Measurements from ENCODE around the gene WWOX. TPM values are rescaled to one million over a fixed set of nuclear protein-coding genes. Genes with fewer than 3 reads are reported as not detected.

WWOX gene
- total and polyA plus RNA-seq, 2 of the 13 experiments (the other 11 are each of a cell fraction or from before 2014, with no cell fraction given): 9.1 to 37.4 TPM

DNA sequence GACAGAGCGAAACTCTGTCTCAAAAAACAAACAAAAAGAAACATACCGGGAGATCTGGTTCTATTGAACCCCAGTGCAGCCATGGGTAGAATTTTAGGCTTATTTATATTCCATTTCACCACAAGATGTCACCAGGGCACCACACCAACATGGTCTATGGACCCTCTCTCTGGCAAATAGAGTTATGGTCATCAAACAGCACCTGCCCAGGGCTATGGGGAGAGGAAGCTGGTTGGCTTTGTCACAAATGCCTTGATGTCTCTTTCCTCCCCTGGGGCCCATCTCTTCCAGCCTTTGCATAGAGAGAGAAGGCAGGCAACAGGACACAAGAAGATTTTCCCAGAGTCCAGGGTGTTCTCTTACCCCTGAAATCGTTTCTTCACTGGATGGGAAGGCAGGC, 128.4 kb downstream of the WWOX start (continued):
- TF ChIP-seq, protein P1, sequence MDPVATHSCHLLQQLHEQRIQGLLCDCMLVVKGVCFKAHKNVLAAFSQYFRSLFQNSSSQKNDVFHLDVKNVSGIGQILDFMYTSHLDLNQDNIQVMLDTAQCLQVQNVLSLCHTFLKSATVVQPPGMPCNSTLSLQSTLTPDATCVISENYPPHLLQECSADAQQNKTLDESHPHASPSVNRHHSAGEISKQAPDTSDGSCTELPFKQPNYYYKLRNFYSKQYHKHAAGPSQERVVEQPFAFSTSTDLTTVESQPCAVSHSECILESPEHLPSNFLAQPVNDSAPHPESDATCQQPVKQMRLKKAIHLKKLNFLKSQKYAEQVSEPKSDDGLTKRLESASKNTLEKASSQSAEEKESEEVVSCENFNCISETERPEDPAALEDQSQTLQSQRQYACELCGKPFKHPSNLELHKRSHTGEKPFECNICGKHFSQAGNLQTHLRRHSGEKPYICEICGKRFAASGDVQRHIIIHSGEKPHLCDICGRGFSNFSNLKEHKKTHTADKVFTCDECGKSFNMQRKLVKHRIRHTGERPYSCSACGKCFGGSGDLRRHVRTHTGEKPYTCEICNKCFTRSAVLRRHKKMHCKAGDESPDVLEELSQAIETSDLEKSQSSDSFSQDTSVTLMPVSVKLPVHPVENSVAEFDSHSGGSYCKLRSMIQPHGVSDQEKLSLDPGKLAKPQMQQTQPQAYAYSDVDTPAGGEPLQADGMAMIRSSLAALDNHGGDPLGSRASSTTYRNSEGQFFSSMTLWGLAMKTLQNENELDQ (CRISPR knock-in tag; IDR thresholded peaks at IDR 0.05; ENCODE audit: borderline replicate concordance): no peak
- 0 out of 2 replicates have a peak, but pooled peaks have one; percentile 39 for TF ChIP-seq ZNF644 (CRISPR knock-in tag; IDR thresholded peaks at IDR 0.05; ENCODE audit: low read depth)
- TF ChIP-seq STAG1 (CRISPR knock-in tag; IDR thresholded peaks at IDR 0.05): peak; percentile 94
- TF ChIP-seq LRRFIP1 (CRISPR knock-in tag; conservative IDR thresholded peaks at IDR 0.05): no peak
- no peak for TF ChIP-seq ZNF773 (CRISPR knock-in tag; IDR thresholded peaks at IDR 0.05; ENCODE audit: borderline replicate concordance)
- no peak for TF ChIP-seq NFKBIZ (CRISPR knock-in tag; IDR thresholded peaks at IDR 0.05)
- TF ChIP-seq CBFB (CRISPR knock-in tag; IDR thresholded peaks at IDR 0.05): no peak
- TF ChIP-seq, protein P2, sequence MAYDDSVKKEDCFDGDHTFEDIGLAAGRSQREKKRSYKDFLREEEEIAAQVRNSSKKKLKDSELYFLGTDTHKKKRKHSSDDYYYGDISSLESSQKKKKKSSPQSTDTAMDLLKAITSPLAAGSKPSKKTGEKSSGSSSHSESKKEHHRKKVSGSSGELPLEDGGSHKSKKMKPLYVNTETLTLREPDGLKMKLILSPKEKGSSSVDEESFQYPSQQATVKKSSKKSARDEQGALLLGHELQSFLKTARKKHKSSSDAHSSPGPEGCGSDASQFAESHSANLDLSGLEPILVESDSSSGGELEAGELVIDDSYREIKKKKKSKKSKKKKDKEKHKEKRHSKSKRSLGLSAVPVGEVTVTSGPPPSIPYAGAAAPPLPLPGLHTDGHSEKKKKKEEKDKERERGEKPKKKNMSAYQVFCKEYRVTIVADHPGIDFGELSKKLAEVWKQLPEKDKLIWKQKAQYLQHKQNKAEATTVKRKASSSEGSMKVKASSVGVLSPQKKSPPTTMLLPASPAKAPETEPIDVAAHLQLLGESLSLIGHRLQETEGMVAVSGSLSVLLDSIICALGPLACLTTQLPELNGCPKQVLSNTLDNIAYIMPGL (CRISPR knock-in tag; IDR thresholded peaks at IDR 0.05; ENCODE audit: borderline replicate concordance in 1 of 2, low read depth in 1 of 2): 0 out of 4 replicates have a peak, but pooled peaks of 1 of the 2 experiments have one; percentile 30
- no peak for TF ChIP-seq ZFP41 (CRISPR knock-in tag; IDR thresholded peaks at IDR 0.05; ENCODE audit: borderline replicate concordance)
- TF ChIP-seq ZNF562 (CRISPR knock-in tag; IDR thresholded peaks at IDR 0.05; ENCODE audit: borderline replicate concordance): no peak
- no peak for TF ChIP-seq ZHX2 (IDR thresholded peaks at IDR 0.05; ENCODE audit: low read depth)
- no peak for TF ChIP-seq ZHX2 (CRISPR knock-in tag; IDR thresholded peaks at IDR 0.05; ENCODE audit: borderline replicate concordance)
- TF ChIP-seq, protein P3, sequence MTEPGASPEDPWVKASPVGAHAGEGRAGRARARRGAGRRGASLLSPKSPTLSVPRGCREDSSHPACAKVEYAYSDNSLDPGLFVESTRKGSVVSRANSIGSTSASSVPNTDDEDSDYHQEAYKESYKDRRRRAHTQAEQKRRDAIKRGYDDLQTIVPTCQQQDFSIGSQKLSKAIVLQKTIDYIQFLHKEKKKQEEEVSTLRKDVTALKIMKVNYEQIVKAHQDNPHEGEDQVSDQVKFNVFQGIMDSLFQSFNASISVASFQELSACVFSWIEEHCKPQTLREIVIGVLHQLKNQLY (CRISPR knock-in tag; IDR thresholded peaks at IDR 0.05): no peak
- TF ChIP-seq MBD4 (IDR thresholded peaks at IDR 0.05; ENCODE audit: borderline replicate concordance, low read length): no peak
- no peak for TF ChIP-seq ZNF101 (CRISPR knock-in tag; IDR thresholded peaks at IDR 0.05; ENCODE audit: borderline replicate concordance, low read depth)
- TF ChIP-seq ZFP36 (IDR thresholded peaks at IDR 0.05; ENCODE audit: borderline replicate concordance, low read depth, low read length, partially characterized antibody): no peak
- TF ChIP-seq NFATC3 (CRISPR knock-in tag; IDR thresholded peaks at IDR 0.05): no peak
